ENCODE results near the gene LRPPRC. TPM values are rescaled to one million over a fixed set of nuclear protein-coding genes. Genes with fewer than 3 reads are reported as not detected.
A peak's percentile ranks its signal among the peaks of the same experiment; 100 is the strongest.
"Not testable (repeated sequence)": the region's sequence is repeated elsewhere in the genome, so short reads cannot be mapped to it uniquely, and the experiment has no call there.

LRPPRC gene
- total and polyA plus RNA-seq, 4 experiments from 2014 or later = 41.0 to 65.3 (median 52.7) TPM

GRCh38 chr2:44027076-44027475 is 31.3 kb upstream of the LRPPRC start:
- DNase-seq; H3K4me3 ChIP-seq (ENCODE audit: low read length in 2 of 2); H3K27ac Mint-ChIP-seq; H3K4me3 Mint-ChIP-seq; H3K27me3 ChIP-seq (ENCODE audit: insufficient read depth, low read length); H3K9me3 ChIP-seq (ENCODE audit: control insufficient read depth in 1 of 2, low read length in 2 of 2); H3K4me1 Mint-ChIP-seq; H3K4me1 ChIP-seq (ENCODE audit: insufficient read depth, low read length); H3K36me3 ChIP-seq (ENCODE audit: insufficient read depth, low read length); H3K27ac ChIP-seq (ENCODE audit: low read depth, low read length); H3K36me3 Mint-ChIP-seq; H3K9me3 Mint-ChIP-seq; POLR2A ChIA-PET (ENCODE audit: partially characterized antibody); intact Hi-C loops (cut with micrococcal nuclease): not testable (repeated sequence)
- H3K27me3 Mint-ChIP-seq = peaks cover 10 to 14% of the 10 kb centered on the region in 2 donors
- CTCF ChIA-PET (ENCODE audit: partially characterized antibody) = interaction anchor here (0.6 to 0.7 kb wide), 3 partner anchors 17 to 1975 kb away, joined by 3 to 4 read pairs (median 3); no protein-coding TSS in a partner anchor

GRCh38 chr2:44016282-44016681 is 20.5 kb upstream of the LRPPRC start:
- H3K36me3 ChIP-seq (ENCODE audit: insufficient read depth, low read length) = no peaks in the 10 kb centered on the region
- no peak overlapping the region for H3K4me3 Mint-ChIP-seq
- no peak overlapping the region for H3K4me3 ChIP-seq (ENCODE audit: low read length in 2 of 2)
- intact Hi-C loops (cut with micrococcal nuclease) = no loop called here
- peaks cover 0 to 5% (median 0%) of the 10 kb centered on the region in 8 donors for H3K9me3 Mint-ChIP-seq
- H3K27ac Mint-ChIP-seq = no peak overlapping the region
- no peaks in the 10 kb centered on the region for H3K4me1 ChIP-seq (ENCODE audit: insufficient read depth, low read length)
- no peaks in the 10 kb centered on the region for H3K27me3 ChIP-seq (ENCODE audit: insufficient read depth, low read length)
- POLR2A ChIA-PET (ENCODE audit: partially characterized antibody) = no interaction called here
- H3K27me3 Mint-ChIP-seq = peaks cover 13 to 14% of the 10 kb centered on the region in 2 donors
- H3K27ac ChIP-seq (ENCODE audit: low read depth, low read length) = no peak overlapping the region
- no peaks in the 10 kb centered on the region for H3K36me3 Mint-ChIP-seq
- no peaks in the 10 kb centered on the region for H3K9me3 ChIP-seq (ENCODE audit: control insufficient read depth in 1 of 2, low read length in 2 of 2)
- peak in 2 of 5 donors; percentile 16 to 19 for DNase-seq
- CTCF ChIA-PET (ENCODE audit: partially characterized antibody) = no interaction called here
- no peaks in the 10 kb centered on the region for H3K4me1 Mint-ChIP-seq

DNA sequence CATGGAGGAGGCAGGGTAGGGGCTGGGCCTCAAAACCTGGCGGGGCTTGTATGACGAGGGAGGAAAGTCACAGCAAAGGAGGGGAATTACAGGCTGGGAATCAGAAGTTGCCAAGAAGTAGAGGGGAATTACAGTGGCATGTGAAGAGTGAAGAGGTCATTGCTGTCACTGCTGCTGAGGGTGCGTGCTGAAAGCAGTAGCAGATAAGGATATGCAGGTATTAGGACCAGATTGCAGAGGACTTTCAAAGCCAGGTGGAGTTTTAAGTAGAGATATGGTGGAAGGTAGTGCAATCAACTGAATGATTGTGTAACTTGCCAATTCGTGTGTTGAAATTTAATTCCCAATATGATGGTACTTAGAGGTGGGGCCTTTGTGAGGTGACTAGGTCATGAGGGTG is 19.4 kb upstream of the LRPPRC start:
- H3K27ac Mint-ChIP-seq = no peak overlapping the region
- no peak overlapping the region for H3K4me3 Mint-ChIP-seq
- Histone ChIP-seq H3K27me3 (ENCODE audit: insufficient read depth, low read length) (no peaks in the 10 kb centered on the region), H3K4me3 (ENCODE audit: low read length in 2 of 2) (no peak overlapping the region), H3K9me3 (ENCODE audit: control insufficient read depth in 1 of 2, low read length in 2 of 2) (no peaks in the 10 kb centered on the region), H3K36me3 (ENCODE audit: insufficient read depth, low read length) (no peaks in the 10 kb centered on the region), H3K27ac (ENCODE audit: low read depth, low read length) (no peak overlapping the region), H3K4me1 (ENCODE audit: insufficient read depth, low read length) (no peaks in the 10 kb centered on the region)
- H3K4me1 Mint-ChIP-seq = no peaks in the 10 kb centered on the region
- peaks cover 0 to 5% (median 0%) of the 10 kb centered on the region in 8 donors for H3K9me3 Mint-ChIP-seq
- no peaks in the 10 kb centered on the region for H3K36me3 Mint-ChIP-seq
- intact Hi-C loops (cut with micrococcal nuclease) = no loop called here
- CTCF ChIA-PET (ENCODE audit: partially characterized antibody) = no interaction called here
- POLR2A ChIA-PET (ENCODE audit: partially characterized antibody) = no interaction called here
- no peak for DNase-seq
- peaks cover 13 to 14% of the 10 kb centered on the region in 2 donors for H3K27me3 Mint-ChIP-seq

GRCh38 chr2:44013205-44013604 is 17.4 kb upstream of the LRPPRC start:
- H3K36me3 ChIP-seq (ENCODE audit: insufficient read depth, low read length); H3K27ac ChIP-seq (ENCODE audit: low read depth, low read length); CTCF ChIA-PET (ENCODE audit: partially characterized antibody); intact Hi-C loops (cut with micrococcal nuclease); H3K4me3 Mint-ChIP-seq; H3K4me1 ChIP-seq (ENCODE audit: insufficient read depth, low read length); H3K4me1 Mint-ChIP-seq; H3K27ac Mint-ChIP-seq; H3K27me3 ChIP-seq (ENCODE audit: insufficient read depth, low read length); DNase-seq; H3K9me3 ChIP-seq (ENCODE audit: control insufficient read depth in 1 of 2, low read length in 2 of 2); H3K36me3 Mint-ChIP-seq; H3K9me3 Mint-ChIP-seq; H3K4me3 ChIP-seq (ENCODE audit: low read length in 2 of 2); POLR2A ChIA-PET (ENCODE audit: partially characterized antibody): not testable (repeated sequence)
- peaks cover 13 to 14% of the 10 kb centered on the region in 2 donors for H3K27me3 Mint-ChIP-seq

DNA sequence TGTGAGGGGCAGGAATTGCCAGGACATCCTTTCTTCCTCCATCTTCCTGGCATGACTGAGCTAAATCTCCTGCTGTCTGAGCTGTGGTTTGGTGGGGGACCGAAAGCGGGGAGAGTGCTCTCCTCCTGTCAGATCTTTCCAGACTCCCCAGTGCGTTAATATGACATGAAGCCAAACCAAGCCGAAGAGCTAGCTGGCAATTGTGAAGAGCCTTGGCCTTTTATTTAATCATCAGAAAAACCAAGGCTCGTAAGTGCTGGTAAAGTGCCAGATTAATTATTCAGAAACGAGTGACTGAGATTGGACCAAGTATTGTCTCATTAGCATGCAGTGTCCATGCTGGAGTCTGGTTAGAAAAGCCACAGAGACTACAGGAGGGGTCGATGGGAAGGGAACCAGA is 14.5 kb upstream of the LRPPRC start:
- H3K27me3 ChIP-seq (ENCODE audit: insufficient read depth, low read length) = no peaks in the 10 kb centered on the region
- POLR2A ChIA-PET (ENCODE audit: partially characterized antibody) = no interaction called here
- CTCF ChIA-PET (ENCODE audit: partially characterized antibody) = interaction anchor here (0.5 kb wide), 1 partner anchor 17 kb away, joined by 4 read pairs; no protein-coding TSS in a partner anchor
- no peaks in the 10 kb centered on the region for H3K36me3 ChIP-seq (ENCODE audit: insufficient read depth, low read length)
- H3K4me1 ChIP-seq (ENCODE audit: insufficient read depth, low read length) = peaks cover 6% of the 10 kb centered on the region
- no peak overlapping the region for H3K27ac ChIP-seq (ENCODE audit: low read depth, low read length)
- Mint-ChIP-seq H3K36me3 (no peaks in the 10 kb centered on the region), H3K4me1 (peaks cover 5 to 7% (median 5%) of the 10 kb centered on the region in 4 donors), H3K9me3 (peaks cover 0 to 3% (median 0%) of the 10 kb centered on the region in 8 donors), H3K4me3 (no peak overlapping the region), H3K27me3 (peaks cover 9 to 11% of the 10 kb centered on the region in 2 donors), H3K27ac (no peak overlapping the region)
- intact Hi-C loops (cut with micrococcal nuclease) = no loop called here
- H3K4me3 ChIP-seq (ENCODE audit: low read length in 2 of 2) = no peak overlapping the region
- no peak for DNase-seq
- no peaks in the 10 kb centered on the region for H3K9me3 ChIP-seq (ENCODE audit: control insufficient read depth in 1 of 2, low read length in 2 of 2)

- H3K9me3 Mint-ChIP-seq = no peaks in the 10 kb centered on the region
- Histone ChIP-seq H3K27me3 (ENCODE audit: insufficient read depth, low read length) (no peaks in the 10 kb centered on the region), H3K36me3 (ENCODE audit: insufficient read depth, low read length) (no peaks in the 10 kb centered on the region), H3K4me1 (ENCODE audit: insufficient read depth, low read length) (peaks cover 11% of the 10 kb centered on the region), H3K9me3 (ENCODE audit: control insufficient read depth in 1 of 2, low read length in 2 of 2) (no peaks in the 10 kb centered on the region), H3K27ac (ENCODE audit: low read depth, low read length) (no peak overlapping the region), H3K4me3 (ENCODE audit: low read length in 2 of 2) (no peak overlapping the region)
- H3K27ac Mint-ChIP-seq = peak overlapping the region in 1 of 7 donors; percentile 5
- ChIA-PET CTCF (ENCODE audit: partially characterized antibody) (no interaction called here), POLR2A (ENCODE audit: partially characterized antibody) (interaction anchor here (0.6 kb wide), 1 partner anchor 159 kb away, joined by 3 read pairs; the partner anchor contains the start of gene PPM1B)
- no peak for DNase-seq
- H3K36me3 Mint-ChIP-seq = no peaks in the 10 kb centered on the region
- H3K4me3 Mint-ChIP-seq = no peak overlapping the region
- peaks cover 5 to 6% of the 10 kb centered on the region in 2 donors for H3K27me3 Mint-ChIP-seq
- intact Hi-C loops (cut with micrococcal nuclease) = no loop called here
- H3K4me1 Mint-ChIP-seq = peaks cover 7 to 17% (median 12%) of the 10 kb centered on the region in 4 donors
These were observed 13.4 kb upstream of the LRPPRC start for GRCh38 chr2:44009136-44009735.

- intact Hi-C loops (cut with micrococcal nuclease) = no loop called here
- Histone ChIP-seq H3K9me3 (ENCODE audit: control insufficient read depth in 1 of 2, low read length in 2 of 2) (no peaks in the 10 kb centered on the region), H3K4me1 (ENCODE audit: insufficient read depth, low read length) (peaks cover 11% of the 10 kb centered on the region), H3K4me3 (ENCODE audit: low read length in 2 of 2) (no peak overlapping the region), H3K27ac (ENCODE audit: low read depth, low read length) (no peak overlapping the region), H3K36me3 (ENCODE audit: insufficient read depth, low read length) (no peaks in the 10 kb centered on the region), H3K27me3 (ENCODE audit: insufficient read depth, low read length) (no peaks in the 10 kb centered on the region)
- CTCF ChIA-PET (ENCODE audit: partially characterized antibody) = no interaction called here
- POLR2A ChIA-PET (ENCODE audit: partially characterized antibody) = no interaction called here
- no peak for DNase-seq
- Mint-ChIP-seq H3K27me3 (peaks cover 0 to 2% of the 10 kb centered on the region in 2 donors), H3K9me3 (no peaks in the 10 kb centered on the region), H3K4me3 (peak overlapping the region in 1 of 8 donors; percentile 58), H3K4me1 (peaks cover 7 to 18% (median 12%) of the 10 kb centered on the region in 4 donors), H3K36me3 (no peaks in the 10 kb centered on the region), H3K27ac (peak overlapping the region in 1 of 7 donors; percentile 42)
These were observed 10.1 kb upstream of the LRPPRC start for GRCh38 chr2:44005846-44006245.

Measured in CD4-positive, alpha-beta memory T cell (primary cell).